Measurements from ENCODE around the gene HSFX1.
"Not testable (repeated sequence)": the region's sequence is repeated elsewhere in the genome, so short reads cannot be mapped to it uniquely, and the experiment has no call there.

HSFX1 gene, protein sequence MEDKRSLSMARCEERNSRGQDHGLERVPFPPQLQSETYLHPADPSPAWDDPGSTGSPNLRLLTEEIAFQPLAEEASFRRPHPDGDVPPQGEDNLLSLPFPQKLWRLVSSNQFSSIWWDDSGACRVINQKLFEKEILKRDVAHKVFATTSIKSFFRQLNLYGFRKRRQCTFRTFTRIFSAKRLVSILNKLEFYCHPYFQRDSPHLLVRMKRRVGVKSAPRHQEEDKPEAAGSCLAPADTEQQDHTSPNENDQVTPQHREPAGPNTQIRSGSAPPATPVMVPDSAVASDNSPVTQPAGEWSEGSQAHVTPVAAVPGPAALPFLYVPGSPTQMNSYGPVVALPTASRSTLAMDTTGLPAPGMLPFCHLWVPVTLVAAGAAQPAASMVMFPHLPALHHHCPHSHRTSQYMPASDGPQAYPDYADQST

DNA sequence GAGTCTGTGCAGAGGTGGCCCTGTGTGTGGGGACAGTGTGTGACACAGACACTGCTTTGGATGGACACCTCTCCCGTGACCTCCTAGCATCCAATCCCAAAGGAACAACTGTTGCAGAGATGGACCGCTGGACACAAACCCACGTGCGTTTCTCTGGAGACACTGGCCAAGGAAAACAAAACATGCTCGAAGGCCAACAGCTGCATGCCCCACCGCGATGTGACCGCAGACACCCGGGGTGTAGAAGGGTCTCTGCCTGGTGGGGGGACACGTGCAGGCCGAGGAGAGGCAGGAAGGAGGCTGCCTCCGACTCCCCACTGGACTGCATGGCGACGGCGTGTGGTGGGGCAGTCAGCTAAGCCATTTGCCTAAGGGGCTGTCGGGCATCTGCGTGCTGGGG, at the start of gene HSFX1:
HSFX1 (plus strand) TSS at position 301 of the 400 bp plus-strand sequence. CDS start 614 bp downstream, outside the sequence.
- not testable (repeated sequence) for DNase-seq (ENCODE audit: low spot score)

DNA sequence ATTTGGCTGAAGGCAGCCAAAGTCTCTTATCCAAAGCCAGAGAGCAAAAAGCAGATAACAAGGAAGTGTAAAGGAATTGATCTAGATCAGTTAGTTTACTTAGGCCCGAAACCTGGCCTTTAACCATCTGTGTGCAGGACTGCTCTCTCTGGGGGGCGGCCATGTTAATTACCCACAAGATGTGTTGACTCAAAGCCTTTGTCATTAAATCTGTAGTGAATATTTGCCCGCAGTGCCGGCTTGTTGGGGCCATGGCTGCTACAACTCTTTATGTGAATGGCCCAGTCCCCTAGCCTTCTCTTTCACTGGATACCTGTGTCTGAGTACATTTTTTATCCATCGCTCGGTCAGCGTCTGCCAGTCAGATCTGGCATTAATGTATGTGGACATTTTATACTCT, 46.6 kb upstream of the HSFX1 start:
- not testable (repeated sequence) for DNase-seq (ENCODE audit: low spot score)

DNA sequence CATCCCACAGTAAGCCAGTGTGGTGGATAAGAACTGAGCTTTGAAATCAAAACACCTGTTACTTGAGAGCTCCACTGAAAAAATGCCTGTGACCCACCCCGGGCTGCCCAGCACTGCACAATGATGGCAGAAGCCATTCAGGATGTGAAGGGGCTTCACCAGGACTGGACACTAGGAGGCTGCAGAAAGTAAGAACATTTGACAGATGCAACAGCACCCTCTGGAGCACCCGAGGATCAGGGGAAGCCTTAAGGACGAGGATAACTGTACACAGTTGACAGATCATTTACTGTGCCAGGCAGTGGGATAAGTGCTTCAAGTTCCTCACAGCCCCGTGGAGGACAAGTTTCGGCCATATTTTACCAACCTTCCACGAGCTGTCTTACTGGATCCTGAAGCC, 31.6 kb upstream of the HSFX1 start:
- not testable (repeated sequence) for DNase-seq (ENCODE audit: low spot score)

DNA sequence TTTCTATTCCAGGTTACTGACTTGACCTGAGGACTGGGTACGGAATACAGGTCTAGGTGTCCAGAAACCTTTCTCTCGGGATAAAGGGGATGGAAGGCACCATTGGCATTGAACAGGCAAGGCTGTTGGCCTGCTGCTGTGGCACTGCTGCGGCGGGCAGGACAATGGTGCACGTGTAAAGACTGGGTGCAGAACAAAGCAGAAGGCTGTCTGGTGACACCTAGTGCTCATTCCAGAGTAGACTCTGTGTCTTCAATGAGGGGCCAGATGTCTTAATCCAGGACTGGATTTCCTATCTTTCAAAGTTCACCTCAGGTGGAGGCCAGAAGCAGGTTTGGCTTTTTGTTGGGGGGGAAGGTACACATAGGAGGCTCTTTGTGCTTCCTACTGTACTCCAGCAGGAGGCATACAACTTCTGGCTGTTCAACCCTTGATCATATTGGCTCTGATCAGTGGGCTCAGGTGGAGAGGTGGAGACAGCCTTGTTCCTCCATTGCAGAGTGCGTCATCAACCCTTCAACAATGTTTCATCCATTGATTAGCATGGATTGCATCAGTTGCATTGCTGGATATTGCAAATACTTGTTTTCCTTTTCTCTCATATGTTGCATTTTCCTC, 27.4 kb upstream of the HSFX1 start:
- DNase-seq (ENCODE audit: low spot score), result not testable (repeated sequence)

DNA sequence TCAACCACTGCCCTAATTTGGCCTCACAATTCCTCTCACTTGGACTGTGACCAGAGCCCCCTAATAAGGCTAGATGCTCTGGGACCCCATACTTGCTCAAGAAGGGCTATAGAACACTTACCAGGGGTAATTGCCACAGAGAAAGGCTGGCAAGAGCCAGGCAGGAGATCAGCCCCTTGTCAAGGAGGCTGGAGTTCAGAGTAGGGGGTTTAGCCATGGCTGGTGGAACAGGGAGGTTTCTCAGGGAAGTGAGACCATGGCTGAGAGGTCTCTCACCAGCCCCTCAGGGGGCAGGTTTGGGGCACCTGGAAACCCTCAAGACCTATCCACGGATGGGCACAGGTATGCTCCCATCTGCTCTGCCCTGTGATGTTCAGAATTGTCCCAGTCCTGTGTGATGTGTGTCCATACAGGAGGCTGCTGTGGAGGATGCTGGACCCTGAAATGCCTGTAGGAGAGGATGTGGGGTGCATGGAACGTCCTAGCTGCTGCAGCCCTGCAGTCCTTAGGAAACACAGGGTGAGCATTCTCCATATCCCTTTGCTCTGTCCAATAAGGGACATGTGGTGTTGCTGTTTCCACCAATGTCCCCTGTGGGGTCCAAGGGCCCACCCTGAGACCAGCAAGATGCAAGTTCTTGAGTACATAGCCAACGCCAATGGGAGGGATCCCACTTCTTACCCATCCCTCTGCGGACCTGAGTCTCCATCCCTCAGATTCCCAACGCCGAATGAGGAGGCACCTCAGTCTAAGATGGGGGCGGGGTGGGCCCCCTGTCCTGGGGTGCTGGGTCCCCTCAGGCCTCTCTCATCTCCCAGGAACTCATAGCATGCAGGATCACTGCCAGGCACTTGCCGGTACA, 16.4 kb upstream of the HSFX1 start:
- no peak for DNase-seq (ENCODE audit: low spot score)

DNA sequence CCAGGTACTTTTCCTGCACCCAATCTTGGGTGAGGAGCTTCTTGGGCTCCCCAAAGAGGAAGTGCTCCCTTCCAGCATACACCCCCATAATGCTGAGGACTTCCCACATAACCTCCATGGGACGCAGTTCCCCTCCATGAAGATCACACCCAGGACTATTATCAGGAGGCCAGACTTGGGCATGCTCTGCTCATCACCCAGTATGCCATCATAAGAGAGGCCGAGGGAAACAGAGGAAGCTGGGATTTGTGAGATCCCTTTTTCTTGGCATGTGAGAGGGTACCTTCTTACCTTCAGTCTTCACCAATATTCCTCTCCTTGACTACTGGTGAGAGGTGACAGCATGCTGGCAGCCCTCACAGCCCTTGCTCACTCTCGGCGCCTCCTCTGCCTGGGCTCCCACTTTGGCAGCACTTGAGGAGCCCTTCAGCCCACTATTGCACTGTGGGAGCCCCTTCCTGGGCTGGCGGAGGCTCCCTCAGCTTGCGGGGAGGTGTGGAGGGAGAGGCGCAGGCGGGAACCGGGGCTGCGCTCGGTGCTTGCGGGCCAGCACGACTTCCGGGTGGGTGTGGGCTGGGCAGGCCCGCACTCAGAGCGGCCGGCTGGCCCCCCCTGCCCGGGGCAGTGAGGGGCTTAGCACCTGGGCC, 15.7 kb upstream of the HSFX1 start:
- DNase-seq (ENCODE audit: low spot score), result no peak

DNA sequence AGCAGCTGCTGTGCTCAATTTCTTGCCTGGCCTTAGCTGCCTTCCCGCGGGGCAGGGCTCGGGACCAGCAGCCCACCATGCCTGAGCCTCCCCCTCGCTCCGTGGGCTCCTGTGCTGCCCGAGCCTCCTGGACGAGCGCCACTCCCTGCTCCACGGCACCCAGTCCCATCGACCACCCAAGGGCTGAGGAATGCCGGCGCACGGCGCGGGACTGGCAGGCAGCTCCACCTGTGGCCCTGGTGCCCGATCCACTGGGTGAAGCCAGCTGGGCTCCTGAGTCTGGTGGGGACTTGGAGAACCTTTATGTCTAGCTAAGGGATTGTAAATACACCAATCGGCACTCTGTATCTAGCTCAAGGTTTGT, 15.2 kb upstream of the HSFX1 start:
- not testable (repeated sequence) for DNase-seq (ENCODE audit: low spot score)

DNA sequence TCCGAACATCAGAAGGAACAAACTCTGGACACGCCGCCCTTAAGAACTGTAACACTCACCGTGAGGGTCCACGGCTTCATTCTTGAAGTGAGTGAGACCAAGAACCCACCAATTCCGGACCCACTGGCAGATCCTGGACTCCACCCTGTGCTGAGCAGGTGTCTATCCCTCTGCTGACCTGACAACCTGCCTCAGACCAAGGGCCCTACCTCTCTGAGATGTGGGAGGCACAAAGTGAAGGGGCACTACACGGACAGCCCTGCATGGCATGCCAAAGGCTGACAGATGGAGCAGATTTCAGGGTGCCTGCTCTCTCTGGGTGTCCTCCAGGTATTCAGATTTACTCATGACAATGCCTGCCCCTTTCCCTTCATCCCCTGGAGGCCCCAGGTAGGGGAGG, 14.0 kb upstream of the HSFX1 start:
- DNase-seq (ENCODE audit: low spot score), result no peak

DNA sequence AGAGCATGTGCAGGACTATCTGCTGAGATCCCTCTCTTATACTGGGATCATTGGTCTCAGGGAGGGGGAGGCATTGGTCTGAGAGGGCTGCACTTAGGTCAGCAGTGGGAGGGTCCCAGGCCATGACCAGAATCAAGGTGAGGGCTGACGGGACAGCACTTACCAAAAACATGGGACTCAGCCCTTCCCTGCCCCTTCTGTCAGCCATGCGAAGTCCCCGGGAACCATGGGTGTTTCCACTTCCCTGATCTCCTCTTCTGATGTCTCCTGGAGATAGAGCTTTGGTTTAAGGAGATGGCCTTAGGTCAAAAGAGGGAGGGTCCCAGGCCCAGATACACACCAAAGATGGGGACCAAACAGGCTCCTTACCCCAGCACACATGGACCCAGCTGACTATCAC, 12.9 kb upstream of the HSFX1 start:
- no peak for DNase-seq (ENCODE audit: low spot score)

DNA sequence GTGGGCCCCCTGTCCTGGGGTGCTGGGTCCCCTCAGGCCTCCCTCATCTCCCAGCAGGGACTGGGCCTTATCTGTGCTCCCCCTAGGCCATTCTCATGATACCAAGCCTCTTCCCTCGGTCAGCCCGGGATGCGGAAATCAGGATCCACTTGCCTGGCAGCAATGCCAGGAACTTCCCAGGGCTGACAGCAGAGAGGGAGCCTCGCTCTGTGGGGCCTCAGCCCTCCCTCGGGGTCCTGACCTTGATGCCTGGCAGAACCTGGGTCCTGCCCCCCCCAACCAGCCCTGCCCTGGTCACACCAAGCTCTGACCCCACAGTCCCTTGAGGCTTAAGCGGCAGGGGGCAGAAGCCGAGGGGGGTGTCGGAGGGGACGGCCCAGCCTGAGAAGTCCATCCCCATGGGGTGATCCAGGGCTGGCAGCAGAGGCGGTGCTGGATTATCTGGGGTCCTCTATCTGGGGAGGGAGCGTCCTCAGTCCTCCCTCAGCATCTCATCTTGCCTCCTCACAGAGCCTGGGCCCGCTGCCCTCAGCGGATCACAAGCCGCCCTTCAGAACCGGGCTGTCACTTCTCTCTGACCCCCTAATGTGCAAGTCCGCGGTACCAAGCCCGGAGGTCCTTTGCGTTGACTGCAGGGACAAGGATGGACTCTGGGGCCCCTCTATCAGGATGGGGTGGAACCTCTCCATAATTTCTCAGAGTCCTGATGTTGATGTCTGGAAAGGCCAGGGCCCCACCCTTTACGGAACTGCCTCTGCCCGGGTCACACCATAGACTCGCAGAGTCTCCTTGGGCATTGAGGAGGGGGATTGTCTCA, 11.8 kb upstream of the HSFX1 start:
- DNase-seq (ENCODE audit: low spot score), result not testable (repeated sequence)

DNA sequence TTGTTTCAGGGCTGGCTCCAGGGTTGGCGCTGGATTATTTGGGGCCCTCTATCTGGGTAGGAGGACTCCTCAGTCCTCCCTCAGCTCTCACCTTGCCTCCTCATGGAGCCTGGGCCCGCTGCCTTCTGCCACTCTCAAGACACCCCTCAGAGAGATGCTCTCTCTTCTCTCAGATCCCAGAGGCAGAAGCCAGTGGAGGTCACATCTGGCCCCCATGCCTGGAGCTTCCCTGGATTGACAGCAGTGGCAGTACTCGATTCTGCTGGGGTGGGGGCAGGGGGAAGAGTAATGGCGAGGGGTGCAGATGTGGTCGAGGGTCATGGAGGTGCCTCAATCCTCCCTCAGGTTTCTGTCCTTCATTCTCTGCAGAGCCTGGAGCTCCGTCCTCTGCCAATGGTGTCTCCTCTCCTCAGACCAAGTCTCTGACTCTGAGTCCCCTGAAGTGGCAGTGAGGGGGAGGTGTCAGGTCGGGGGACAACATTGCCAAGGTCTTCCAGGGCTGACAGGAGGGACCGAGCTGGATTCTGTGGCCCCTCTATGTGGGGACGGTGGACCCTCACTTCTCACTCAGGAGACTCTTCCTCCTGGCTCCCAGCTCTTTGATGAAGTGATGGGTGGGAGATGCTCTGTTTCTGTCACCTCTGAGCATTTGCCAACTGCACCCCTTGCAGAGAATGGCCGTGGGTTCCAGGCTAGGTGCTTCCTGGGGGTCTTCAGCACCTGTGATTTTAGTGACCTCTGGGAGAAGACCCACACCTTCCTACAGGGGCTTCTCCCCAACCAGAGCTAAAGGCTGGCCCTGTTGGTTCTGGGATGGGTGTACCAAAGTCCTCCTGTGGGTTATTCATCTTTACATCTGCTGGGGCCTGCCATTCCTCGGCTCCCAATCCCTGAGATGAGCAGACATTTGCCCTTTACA, 10.9 kb upstream of the HSFX1 start:
- no peak for DNase-seq (ENCODE audit: low spot score)

DNA sequence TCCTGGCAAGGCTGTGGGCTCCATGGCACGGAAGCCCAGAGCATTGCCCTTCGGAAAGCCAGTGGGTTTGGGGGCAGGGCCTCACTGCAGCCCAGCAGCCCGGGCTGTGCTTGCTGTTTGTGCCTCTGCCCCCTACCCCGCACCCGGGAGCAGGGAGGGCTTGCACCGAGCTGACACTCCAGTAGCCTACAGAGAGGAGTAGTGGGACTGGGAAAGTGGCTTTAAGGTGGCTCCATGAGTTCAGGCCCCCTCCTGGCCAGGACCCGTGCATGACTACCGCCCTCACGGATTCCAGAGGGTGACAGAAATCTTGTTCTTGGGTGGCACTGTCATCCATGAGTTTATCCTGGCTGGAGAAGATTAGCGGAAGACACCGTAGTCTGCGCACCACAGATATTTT, 3.5 kb upstream of the HSFX1 start:
- DNase-seq (ENCODE audit: low spot score), result not testable (repeated sequence)

DNA sequence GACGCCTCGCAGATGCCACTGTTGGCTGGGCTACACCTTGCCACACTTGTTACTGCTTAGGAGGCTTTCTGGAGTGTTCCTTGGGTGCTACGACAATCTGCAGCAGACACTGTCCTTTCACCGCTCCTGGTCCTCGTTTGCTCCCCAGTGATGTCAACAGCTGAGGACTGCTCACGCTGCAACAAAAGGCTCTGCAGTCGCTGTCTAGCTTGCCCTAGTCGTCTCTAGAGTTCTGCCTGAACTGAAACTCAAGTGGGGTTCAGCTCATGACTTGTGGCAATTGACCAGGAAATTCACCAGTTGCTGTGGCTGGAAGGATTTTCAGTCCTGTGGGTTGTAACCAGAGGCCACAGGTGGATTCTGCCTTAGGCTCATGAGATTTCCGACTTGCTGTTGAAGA, 842 bp upstream of the HSFX1 start:
- DNase-seq (ENCODE audit: low spot score), result not testable (repeated sequence)

DNA sequence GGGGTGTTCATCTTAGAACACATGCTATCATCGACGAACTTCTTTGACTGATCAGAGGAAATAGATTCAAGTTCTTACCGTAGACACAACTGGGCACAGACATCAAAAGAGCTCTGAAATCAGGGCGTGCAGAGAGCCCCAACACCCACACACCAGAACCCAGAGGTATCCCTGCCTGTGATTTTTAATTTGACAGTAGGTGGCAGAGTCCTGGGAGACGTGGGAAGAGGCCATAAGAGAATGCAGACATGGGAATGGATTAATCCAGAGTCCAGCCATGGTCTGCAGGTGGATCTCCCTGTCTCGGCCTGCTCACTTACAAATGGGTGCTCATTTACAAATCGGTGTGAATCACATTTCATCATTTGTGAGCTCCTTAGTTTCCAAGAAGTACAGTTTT, 4.1 kb downstream of the HSFX1 start:
- not testable (repeated sequence) for DNase-seq (ENCODE audit: low spot score)

DNA sequence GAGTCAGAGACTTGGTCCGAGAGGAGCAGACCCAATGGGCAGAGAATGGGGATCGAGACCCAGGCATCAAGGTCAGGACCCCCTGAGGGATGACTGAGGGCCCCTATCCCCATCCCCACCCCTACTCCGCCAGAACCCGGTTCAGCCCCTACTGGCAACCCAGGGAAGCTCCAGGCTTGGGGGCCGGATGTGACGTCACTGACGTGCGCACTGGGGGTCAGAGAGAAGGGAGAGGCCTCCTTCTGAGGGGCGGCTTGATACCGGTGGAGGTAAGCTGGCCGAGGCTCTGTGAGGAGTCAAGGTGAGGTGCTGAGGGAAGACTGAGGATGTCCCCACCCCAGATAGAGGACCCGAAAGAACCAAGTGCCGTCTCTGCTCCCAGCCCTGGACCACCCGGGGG, 7.9 kb downstream of the HSFX1 start, which contains the start of gene MAGEA9:
MAGEA9 (plus strand) TSS at position 204 of the 400 bp plus-strand sequence. CDS start 4,281 bp downstream, outside the sequence.
- DNase-seq (ENCODE audit: low spot score), result not testable (repeated sequence)

DNA sequence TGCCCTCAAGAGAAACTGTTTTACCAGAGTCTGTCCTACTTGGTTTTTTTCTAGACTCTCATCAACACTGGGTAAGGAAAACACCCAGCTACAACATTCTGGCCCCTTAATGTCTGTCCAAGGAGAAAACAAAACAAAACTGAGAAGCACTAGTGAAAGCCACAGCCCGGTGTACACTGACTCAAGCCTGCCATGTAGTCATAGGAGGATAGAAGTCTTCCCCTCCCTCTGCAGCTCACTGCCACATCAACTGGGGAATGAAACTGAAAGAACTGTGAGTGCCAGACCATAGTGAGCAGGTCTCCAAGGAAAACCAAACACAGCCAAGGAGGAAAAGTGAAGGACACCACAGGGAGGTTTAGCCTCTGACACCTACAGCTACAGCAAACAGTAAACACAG, 21.7 kb downstream of the HSFX1 start:
- DNase-seq (ENCODE audit: low spot score), result not testable (repeated sequence)

DNA sequence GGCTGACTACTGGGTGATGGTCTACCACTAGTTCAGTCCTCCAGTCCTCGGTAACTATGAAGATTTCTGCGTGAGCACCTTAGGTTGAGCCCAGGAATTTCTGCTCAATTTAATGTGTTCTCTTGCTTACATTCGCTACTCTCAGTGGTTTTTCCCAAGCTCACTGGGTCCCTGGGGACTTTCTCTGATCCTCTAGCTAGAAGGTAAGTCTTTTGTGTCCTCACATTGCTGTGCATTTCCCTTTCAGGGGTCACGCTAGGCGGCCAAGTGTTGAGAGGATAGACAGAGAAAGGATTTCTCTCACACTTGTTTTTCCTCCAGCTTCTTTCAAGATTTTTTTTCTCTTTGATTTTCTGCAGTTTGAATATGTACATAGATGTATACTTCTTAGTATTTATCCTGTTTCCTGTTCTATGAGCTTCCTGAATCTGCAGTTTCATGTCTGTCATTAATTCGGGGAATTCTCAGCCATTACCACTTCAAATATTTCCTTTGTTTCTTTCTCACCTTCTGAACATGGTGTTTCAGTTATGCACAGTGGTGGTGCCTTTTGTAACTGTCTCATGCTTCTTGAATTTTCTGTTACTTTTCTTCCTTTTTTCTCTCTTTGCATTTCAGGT, 25.3 kb downstream of the HSFX1 start:
- DNase-seq (ENCODE audit: low spot score), result no peak

DNA sequence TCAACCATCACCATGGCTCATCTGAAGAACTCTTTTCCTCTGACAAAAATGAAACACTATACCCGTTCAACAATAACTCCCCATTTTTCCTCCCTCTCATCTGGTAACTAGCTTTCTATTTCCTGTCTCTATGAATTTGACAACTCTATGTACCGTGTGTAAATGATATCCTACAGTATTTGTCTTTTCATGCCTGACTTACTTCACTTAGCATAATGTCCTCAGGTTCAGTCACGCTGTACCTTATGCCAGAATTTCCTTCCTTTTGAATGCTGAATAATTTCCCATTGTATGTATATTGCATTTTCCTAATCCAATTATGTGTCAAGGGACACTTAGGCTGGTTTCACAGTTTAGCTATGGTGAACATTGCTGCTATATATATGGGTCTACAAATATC, 26.1 kb downstream of the HSFX1 start:
- DNase-seq (ENCODE audit: low spot score), result no peak

DNA sequence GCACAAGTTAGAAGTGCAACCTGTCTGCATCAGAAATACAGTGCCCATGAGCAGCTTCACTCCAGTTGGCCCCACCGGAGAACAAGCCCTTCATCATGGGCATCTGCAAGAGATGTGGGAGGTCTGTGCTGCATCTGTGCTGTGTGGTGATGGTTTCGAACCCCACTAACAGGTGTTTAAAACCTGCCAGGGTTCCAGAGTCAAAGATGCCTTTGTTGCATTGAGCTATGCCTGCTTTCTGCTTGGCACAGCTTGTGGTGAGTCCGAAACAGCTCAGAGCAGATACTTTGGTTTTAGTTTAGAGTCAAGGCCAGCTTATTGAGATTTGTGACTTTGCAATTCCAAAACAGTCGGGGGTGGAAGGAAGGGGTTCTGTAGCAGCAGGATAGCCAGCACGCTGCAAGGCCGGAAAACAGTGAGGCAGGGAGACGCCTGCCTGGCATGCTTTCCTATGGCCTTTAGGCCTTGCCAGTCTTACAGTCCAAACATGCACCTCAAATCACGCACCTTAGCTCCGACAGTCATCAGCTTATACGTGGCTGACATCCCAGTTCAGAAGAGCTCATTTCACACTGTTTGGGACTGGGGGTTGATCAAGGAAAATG, 29.7 kb downstream of the HSFX1 start:
- no peak for DNase-seq (ENCODE audit: low spot score)
